GM18498 (cell line): ENCODE measurements around the gene LMBR1.
"Not testable (repeated sequence)": the region's sequence is repeated elsewhere in the genome, so short reads cannot be mapped to it uniquely, and the experiment has no call there.

ENCODE experiments used
- ATAC-seq: cut with Tn5 transposase; IDR thresholded peaks from one replicate; pipeline ENCODE4 v1.9.1; 2021; ENCODE audit warnings: mild to moderate bottlenecking, moderate library complexity; ENCODE audit not compliant: unreplicated experiment

Gene LMBR1

GRCh38 chr7:156803656-156804055 lies 89.3 kb downstream of the LMBR1 start:
- not testable (repeated sequence) for ATAC-seq

GRCh38 chr7:156802214-156802613 lies 90.8 kb downstream of the LMBR1 start:
- no peak for ATAC-seq

- no peak for ATAC-seq
These were observed 97.6 kb downstream of the LMBR1 start for GRCh38 chr7:156795415-156795814.

- ATAC-seq = no peak
These were observed 99.6 kb downstream of the LMBR1 start for GRCh38 chr7:156793334-156793733.

- no peak for ATAC-seq
These were observed 100.4 kb downstream of the LMBR1 start for GRCh38 chr7:156792611-156793010.

- no peak for ATAC-seq
These were observed 101.7 kb downstream of the LMBR1 start for GRCh38 chr7:156791241-156791640.

- no peak for ATAC-seq
These were observed 102.7 kb downstream of the LMBR1 start for GRCh38 chr7:156790264-156790663.

- no peak for ATAC-seq
These were observed 106.9 kb downstream of the LMBR1 start for GRCh38 chr7:156785998-156786543.

- no peak for ATAC-seq
These were observed 109.1 kb downstream of the LMBR1 start for GRCh38 chr7:156783864-156784263.

- ATAC-seq = no peak
These were observed 111.0 kb downstream of the LMBR1 start for GRCh38 chr7:156781972-156782371.

- ATAC-seq = peak; percentile 94
These were observed 112.1 kb downstream of the LMBR1 start for GRCh38 chr7:156780724-156781455.

- ATAC-seq = no peak
These were observed 114.3 kb downstream of the LMBR1 start for GRCh38 chr7:156778668-156779067.

GRCh38 chr7:156778201-156778600 lies 114.8 kb downstream of the LMBR1 start:
- ATAC-seq = no peak

GRCh38 chr7:156777364-156778069 lies 115.5 kb downstream of the LMBR1 start:
- no peak for ATAC-seq

- no peak for ATAC-seq
These were observed 116.5 kb downstream of the LMBR1 start for GRCh38 chr7:156776527-156776926.

- peak; percentile 56 for ATAC-seq
These were observed 119.0 kb downstream of the LMBR1 start for GRCh38 chr7:156773966-156774365.

GRCh38 chr7:156772725-156773124 lies 120.3 kb downstream of the LMBR1 start:
- ATAC-seq = no peak

GRCh38 chr7:156768698-156769472 lies 124.1 kb downstream of the LMBR1 start:
- ATAC-seq = no peak

GRCh38 chr7:156766666-156767065 lies 126.3 kb downstream of the LMBR1 start:
- no peak for ATAC-seq

GRCh38 chr7:156765901-156766656 lies 126.9 kb downstream of the LMBR1 start:
- no peak for ATAC-seq

GRCh38 chr7:156764766-156765165 lies 128.2 kb downstream of the LMBR1 start:
- no peak for ATAC-seq
